ENCODE measurements around the gene ARHGAP15. TPM values are rescaled to one million over a fixed set of nuclear protein-coding genes. Genes with fewer than 3 reads are reported as not detected.
A peak's percentile ranks its signal among the peaks of the same experiment; 100 is the strongest.

The ARHGAP15 gene
- total and polyA plus RNA-seq, 4 donors, result 3.8 to 17.9 (median 13.2) TPM

GRCh38 chr2:143524559-143525401 is 395.6 kb downstream of the ARHGAP15 start:
- Histone ChIP-seq H3K4me3 (ENCODE audit: low read depth in 1 of 3, low read length in 3 of 3) (no peak overlapping the region), H3K4me1 (ENCODE audit: control insufficient read depth in 4 of 4, insufficient read depth in 4 of 4, low read length in 3 of 4) (peaks cover 0 to 4% (median 0%) of the 10 kb centered on the region in 4 donors), H3K9me3 (ENCODE audit: control insufficient read depth in 4 of 4, low read length in 3 of 4) (no peaks in the 10 kb centered on the region), H3K27me3 (ENCODE audit: control insufficient read depth in 4 of 4, insufficient read depth in 4 of 4, low read length in 3 of 4) (no peaks in the 10 kb centered on the region), H3K36me3 (ENCODE audit: control insufficient read depth in 4 of 4, insufficient read depth in 3 of 4, low read depth in 1 of 4, low read length in 3 of 4) (no peaks in the 10 kb centered on the region), H3K27ac (ENCODE audit: low read depth in 1 of 2, low read length in 2 of 2) (no peak overlapping the region), H3K9ac (ENCODE audit: low read depth in 1 of 2, low read length in 2 of 2) (no peak overlapping the region)
- DNase-seq (ENCODE audit: low spot score), result no peak
- TF ChIP-seq JUND (IDR thresholded peaks at IDR 0.05), result no peak
- TF ChIP-seq HNF4G (IDR thresholded peaks at IDR 0.05), result no peak
- TF ChIP-seq SP1 (IDR thresholded peaks at IDR 0.05), result peak; percentile 6
- no peak for TF ChIP-seq HNF4A (conservative IDR thresholded peaks at IDR 0.05)
- WGBS, result 76% methylated on average over 6 of the region's 6 CpGs

GRCh38 chr2:143525402-143525860 is 396.2 kb downstream of the ARHGAP15 start:
- no peak for DNase-seq (ENCODE audit: low spot score)
- 42% methylated on average over 2 of the region's 2 CpGs for WGBS
- H3K4me3 ChIP-seq (ENCODE audit: low read depth in 1 of 3, low read length in 3 of 3), result no peak overlapping the region
- H3K4me1 ChIP-seq (ENCODE audit: control insufficient read depth in 4 of 4, insufficient read depth in 4 of 4, low read length in 3 of 4), result peaks cover 0 to 4% (median 0%) of the 10 kb centered on the region in 4 donors
- no peaks in the 10 kb centered on the region for H3K9me3 ChIP-seq (ENCODE audit: control insufficient read depth in 4 of 4, low read length in 3 of 4)
- H3K27ac ChIP-seq (ENCODE audit: low read depth in 1 of 2, low read length in 2 of 2), result peak overlapping the region in 1 of 2 donors; percentile 2
- no peak overlapping the region for H3K9ac ChIP-seq (ENCODE audit: low read depth in 1 of 2, low read length in 2 of 2)
- no peaks in the 10 kb centered on the region for H3K36me3 ChIP-seq (ENCODE audit: control insufficient read depth in 4 of 4, insufficient read depth in 3 of 4, low read depth in 1 of 4, low read length in 3 of 4)
- TF ChIP-seq CTCF (IDR thresholded peaks at IDR 0.05; ENCODE audit: low read depth, low read length, missing input control) (no peak), RAD21 (IDR thresholded peaks at IDR 0.05) (no peak), NR2F2 (IDR thresholded peaks at IDR 0.05) (peak; percentile 54), ZBTB33 (IDR thresholded peaks at IDR 0.05) (no peak), MAX (IDR thresholded peaks at IDR 0.05) (no peak), TAF1 (conservative IDR thresholded peaks at IDR 0.05) (no peak), RXRA (IDR thresholded peaks at IDR 0.05) (no peak), YY1 (IDR thresholded peaks at IDR 0.05) (no peak)
- H3K27me3 ChIP-seq (ENCODE audit: control insufficient read depth in 4 of 4, insufficient read depth in 4 of 4, low read length in 3 of 4), result no peaks in the 10 kb centered on the region

GRCh38 chr2:143526498-143526897 is 397.3 kb downstream of the ARHGAP15 start:
- DNase-seq (ENCODE audit: low spot score), result no peak
- H3K27me3 ChIP-seq (ENCODE audit: control insufficient read depth in 4 of 4, insufficient read depth in 4 of 4, low read length in 3 of 4), result no peaks in the 10 kb centered on the region
- H3K4me1 ChIP-seq (ENCODE audit: control insufficient read depth in 4 of 4, insufficient read depth in 4 of 4, low read length in 3 of 4), result peaks cover 0 to 4% (median 0%) of the 10 kb centered on the region in 4 donors
- H3K4me3 ChIP-seq (ENCODE audit: low read depth in 1 of 3, low read length in 3 of 3), result no peak overlapping the region
- no peak overlapping the region for H3K9ac ChIP-seq (ENCODE audit: low read depth in 1 of 2, low read length in 2 of 2)
- H3K9me3 ChIP-seq (ENCODE audit: control insufficient read depth in 4 of 4, low read length in 3 of 4), result no peaks in the 10 kb centered on the region
- H3K27ac ChIP-seq (ENCODE audit: low read depth in 1 of 2, low read length in 2 of 2), result no peak overlapping the region
- no peaks in the 10 kb centered on the region for H3K36me3 ChIP-seq (ENCODE audit: control insufficient read depth in 4 of 4, insufficient read depth in 3 of 4, low read depth in 1 of 4, low read length in 3 of 4)
- TF ChIP-seq MAX (IDR thresholded peaks at IDR 0.05), result no peak
- TF ChIP-seq FOXA1 (IDR thresholded peaks at IDR 0.05), result no peak
- no peak for TF ChIP-seq HNF4A (conservative IDR thresholded peaks at IDR 0.05)
- no peak for TF ChIP-seq FOXA2 (IDR thresholded peaks at IDR 0.05)
- no peak for TF ChIP-seq RXRA (IDR thresholded peaks at IDR 0.05)
- no peak for TF ChIP-seq YY1 (IDR thresholded peaks at IDR 0.05)
- TF ChIP-seq JUND (IDR thresholded peaks at IDR 0.05), result no peak
- TF ChIP-seq REST (IDR thresholded peaks at IDR 0.05), result no peak
- TF ChIP-seq ATF3 (IDR thresholded peaks at IDR 0.05), result no peak
- no peak for TF ChIP-seq CTCF (IDR thresholded peaks at IDR 0.05; ENCODE audit: low read depth, low read length, missing input control)

Data from liver (tissue), 9 donors.